AG10803 (cell line): ENCODE measurements around the gene RDH8.

ENCODE experiments used
- DNase-seq: peaks from one replicate; pipeline ENCODE4 v3.0.0; 2010; ENCODE audit warnings: low read depth
- H3K4me3 ChIP-seq: 2 replicates; pipeline ENCODE4 v1.5.1; 2011; ENCODE audit warnings: mild to moderate bottlenecking, low read length, control low read depth
- TF ChIP-seq, protein P1 (sequence below): conservative IDR thresholded peaks from 2 replicates; pipeline ENCODE4 v1.5.1; 2011; ENCODE audit warnings: mild to moderate bottlenecking, low read length, control low read depth, inconsistent platforms

RDH8 gene

DNA sequence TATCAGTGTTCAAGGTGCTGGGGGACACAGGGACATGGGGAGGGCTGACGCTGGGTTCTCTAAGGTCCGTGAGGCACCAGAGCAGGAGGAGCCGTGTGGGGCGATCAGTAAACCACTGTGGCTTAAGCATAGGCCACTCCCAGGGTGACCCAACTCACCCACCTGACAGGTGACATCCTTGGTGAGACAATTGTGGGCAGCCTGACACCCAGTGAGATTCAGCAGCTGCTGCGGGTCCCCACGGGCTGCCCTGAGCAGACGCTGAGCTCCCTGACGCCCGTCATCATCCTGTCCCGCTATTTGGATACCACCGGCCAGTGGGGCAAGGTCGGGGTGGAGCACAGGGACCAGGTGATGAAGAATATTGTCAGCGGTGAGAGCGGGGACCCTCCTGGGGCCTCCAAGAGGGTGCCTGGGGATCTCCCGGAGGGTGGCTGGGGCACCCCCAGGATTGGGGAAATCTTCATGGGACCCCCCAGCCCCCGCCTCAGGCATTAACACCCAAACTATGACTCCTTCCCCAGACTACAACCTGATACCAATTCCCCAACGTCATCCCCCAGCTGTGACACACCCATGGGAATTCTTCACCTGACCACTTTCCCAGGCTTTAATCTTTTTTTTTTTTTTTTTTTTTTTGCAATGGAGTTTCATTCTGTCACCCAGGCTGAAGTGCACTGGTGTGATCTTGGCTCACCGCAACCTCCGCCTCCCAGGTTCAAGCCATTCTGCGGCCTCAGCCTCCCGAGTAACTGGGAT, 39.5 kb downstream of the RDH8 start:
- TF ChIP-seq, protein P1, sequence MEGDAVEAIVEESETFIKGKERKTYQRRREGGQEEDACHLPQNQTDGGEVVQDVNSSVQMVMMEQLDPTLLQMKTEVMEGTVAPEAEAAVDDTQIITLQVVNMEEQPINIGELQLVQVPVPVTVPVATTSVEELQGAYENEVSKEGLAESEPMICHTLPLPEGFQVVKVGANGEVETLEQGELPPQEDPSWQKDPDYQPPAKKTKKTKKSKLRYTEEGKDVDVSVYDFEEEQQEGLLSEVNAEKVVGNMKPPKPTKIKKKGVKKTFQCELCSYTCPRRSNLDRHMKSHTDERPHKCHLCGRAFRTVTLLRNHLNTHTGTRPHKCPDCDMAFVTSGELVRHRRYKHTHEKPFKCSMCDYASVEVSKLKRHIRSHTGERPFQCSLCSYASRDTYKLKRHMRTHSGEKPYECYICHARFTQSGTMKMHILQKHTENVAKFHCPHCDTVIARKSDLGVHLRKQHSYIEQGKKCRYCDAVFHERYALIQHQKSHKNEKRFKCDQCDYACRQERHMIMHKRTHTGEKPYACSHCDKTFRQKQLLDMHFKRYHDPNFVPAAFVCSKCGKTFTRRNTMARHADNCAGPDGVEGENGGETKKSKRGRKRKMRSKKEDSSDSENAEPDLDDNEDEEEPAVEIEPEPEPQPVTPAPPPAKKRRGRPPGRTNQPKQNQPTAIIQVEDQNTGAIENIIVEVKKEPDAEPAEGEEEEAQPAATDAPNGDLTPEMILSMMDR = no peak
- no peak overlapping the region for H3K4me3 ChIP-seq
- no peak for DNase-seq

DNA sequence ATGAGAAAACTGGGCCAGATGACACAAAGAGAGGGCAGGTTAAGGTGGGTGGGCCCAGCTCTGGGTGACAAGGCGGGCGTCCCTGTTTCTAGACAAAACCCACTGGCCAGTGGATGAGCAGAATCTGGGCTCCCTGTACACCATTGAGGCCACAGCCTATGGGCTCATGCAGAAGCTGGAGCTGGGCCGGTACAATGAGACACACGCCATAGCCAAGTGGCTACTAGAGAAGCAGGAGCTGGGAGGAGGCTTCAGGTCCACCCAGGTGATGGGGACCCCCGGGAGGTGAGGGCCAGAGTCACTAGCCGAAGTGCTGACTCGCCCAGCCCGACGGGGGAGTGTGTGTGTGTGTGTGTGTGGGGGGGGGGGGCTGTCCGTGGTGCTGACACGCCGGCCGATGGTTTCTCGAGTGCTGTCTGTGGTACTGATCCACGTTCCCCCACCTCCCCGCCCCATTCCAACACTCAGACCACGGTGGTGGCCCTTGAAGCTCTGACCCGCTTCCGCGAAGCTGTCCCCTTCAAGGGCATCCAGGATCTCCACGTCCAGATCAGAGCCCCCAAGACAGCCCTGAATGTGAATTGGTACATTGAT, 48.5 kb downstream of the RDH8 start:
- H3K4me3 ChIP-seq = no peak overlapping the region
- DNase-seq = no peak
- TF ChIP-seq, protein P1 = no peak

DNA sequence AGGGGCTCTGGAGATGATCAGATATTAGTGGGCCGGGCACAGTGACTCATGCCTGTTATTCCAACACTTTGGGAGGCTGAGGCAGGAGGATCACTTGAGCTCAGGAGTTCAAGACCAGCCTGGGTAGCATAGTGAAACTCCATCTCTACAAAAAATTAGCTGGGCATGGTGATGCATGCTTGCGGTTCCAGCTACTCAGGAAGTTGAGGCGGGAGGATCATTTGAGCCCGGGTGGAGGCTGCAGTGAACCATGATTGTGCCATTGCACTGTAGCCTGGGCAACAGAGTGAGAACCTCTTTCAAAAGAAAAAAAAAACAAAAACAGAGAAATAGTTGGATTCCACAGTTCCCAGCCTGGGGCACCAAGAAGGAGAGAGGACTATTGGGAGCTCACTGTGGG, 54.9 kb downstream of the RDH8 start:
- DNase-seq = no peak
- TF ChIP-seq, protein P1 = no peak
- H3K4me3 ChIP-seq = no peak overlapping the region

DNA sequence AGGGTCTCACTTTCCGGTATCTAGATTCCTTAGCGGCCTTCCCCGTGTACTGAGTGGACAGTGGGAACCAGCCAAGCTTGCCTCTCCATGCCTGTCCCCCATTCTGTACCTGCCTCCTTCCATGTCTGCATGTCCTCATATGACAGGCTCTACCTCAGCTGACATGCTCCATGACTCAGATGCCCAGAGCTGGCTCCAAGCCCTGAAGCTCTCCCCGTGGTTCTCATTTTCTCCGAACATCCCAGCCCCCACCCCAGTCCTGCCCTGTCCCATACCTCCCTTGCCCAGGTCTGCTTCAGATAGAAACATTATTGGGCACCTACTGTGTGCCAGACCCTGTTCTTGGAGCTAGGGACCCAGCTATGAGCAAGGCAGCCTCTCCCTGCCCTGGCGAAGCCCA, 55.8 kb downstream of the RDH8 start:
- H3K4me3 ChIP-seq = no peak overlapping the region
- TF ChIP-seq, protein P1 = no peak
- DNase-seq = no peak

DNA sequence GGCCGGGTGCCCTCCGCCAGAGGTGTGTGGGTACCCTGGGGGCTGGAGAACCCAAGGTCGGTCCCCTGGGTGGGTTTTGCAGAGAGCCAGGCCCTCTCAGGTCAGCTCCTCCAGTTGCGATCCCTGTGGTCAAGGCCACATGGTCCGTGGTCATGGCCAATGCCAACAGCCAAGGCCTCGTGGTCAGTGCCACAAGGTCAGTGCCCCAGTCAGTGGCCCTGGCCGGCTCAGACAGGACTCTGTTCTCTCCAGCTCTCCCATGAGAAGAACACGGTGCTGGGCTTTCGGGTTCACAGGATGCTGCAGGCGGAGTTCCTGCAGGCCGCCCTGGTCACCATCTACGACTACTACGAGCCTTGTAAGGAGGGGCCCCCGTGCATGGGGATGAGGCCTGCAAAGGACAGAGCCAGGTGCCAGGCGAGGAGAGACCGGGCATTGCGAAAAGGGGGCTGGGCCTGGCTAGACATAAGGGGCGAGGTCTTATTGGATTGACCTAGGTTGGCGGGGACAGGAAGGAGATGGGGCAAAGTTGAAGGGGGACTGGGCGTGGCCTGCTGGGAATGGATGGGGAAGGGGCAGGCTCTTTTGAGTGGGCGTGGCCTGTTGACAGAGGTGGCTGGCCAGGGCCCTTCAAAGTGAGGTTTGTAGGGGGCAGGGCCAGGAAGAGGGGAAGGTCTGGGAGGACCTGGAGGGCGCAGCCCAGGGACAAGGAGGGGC, 57.6 kb downstream of the RDH8 start:
- no peak overlapping the region for H3K4me3 ChIP-seq
- DNase-seq = no peak
- TF ChIP-seq, protein P1 = no peak
